NCI-H1417 treated with DMSO at 0.1 percent for 48 hours (cell line): ENCODE measurements around the gene ABLIM1.

ENCODE experiments used
- DNase-seq: peaks from one replicate; lab custom pipeline; 2025; lab: John Stamatoyannopoulos, UW

ABLIM1 gene

DNA sequence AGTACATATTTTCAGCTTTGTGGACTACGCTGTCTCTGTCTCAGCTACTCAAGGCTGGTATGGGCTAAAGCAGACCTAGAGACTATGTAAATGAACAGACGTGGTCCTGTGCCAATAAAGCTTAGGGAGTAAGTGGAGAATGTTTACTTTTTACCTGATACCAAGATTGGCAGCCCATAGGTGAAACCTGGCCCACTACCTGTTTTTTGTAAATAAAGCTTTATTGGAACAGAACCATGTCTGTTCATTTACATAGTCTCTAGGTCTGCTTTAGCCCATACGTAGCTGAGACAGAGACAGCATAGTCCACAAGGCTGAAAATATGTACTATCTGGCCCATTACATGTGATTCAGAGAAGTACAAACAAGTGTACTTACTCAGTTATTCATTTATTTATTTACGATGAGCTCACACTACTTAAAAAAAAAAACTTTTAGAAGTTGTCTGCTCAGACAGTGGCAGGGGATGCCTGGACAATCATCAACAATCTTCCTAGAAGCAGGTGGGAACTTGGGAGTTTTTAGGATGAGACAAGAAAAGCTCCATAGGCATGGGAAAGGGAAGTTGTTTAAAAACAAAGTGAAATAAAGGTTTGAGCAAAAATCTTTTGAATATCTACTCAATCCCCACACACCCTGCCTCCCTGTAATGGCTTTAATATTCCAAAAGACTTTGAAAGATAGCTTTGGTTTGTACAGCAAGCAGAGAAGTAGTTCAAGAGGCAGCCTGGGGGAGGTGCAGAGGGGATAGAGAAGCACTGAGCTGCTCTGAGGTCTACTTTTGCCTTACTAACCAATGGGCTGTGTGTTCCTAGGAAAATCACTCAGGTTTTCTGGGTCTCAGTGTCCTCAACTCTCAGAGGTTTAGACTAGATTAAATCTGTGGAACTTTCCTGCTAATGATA is 139.4 kb downstream of the ABLIM1 start:
- no peak for DNase-seq

DNA sequence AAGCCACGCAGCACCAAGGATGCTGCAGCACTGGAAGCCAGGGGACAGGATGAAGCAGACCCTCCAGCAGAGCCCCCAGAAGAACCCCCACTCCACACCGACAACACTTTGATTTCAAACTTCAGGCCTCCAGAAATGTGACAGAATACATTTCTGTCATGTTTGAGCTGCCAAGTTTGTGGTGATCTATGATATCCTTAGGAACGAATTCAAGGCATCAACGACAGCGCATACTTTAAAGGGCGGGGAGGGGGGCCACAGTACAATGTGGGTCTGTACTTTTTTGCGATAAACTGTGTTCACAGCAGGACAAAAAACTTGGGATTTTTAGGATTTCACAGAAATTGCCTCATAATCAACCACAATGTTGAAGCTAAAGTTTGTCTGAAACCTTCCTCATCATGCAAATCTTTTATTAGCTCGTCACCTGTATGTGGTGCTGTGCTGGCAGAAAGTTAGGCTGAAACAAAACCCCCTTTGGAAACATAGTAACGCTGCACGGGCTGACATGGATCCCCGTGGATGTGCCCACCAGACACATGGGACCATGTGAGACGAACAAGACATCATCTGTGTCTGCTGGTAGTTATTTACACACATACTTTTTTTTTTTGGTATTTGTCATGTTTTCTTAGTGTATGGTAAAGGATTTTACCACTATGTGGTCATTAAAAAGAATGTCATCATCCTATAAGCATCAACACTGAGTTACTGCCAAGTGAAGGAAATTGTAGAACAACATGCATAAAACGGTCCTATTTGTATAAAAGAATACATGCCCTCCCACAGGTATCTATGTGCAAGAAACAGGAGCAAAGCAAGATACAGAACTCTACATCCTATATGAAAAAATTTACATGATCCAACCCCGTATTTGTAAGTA is 140.5 kb downstream of the ABLIM1 start:
- no peak for DNase-seq

- no peak for DNase-seq
Measured at GRCh38 chr10:114516356-114516755, 141.7 kb downstream of the ABLIM1 start.

- DNase-seq: no peak
Measured at GRCh38 chr10:114515298-114515914, 142.7 kb downstream of the ABLIM1 start.

- DNase-seq: no peak
Measured at GRCh38 chr10:114513381-114513792, 144.7 kb downstream of the ABLIM1 start.

- no peak for DNase-seq
Measured at GRCh38 chr10:114511881-114512280, 146.2 kb downstream of the ABLIM1 start.

- DNase-seq: no peak
Measured at GRCh38 chr10:114508376-114508775, 149.7 kb downstream of the ABLIM1 start.

DNA sequence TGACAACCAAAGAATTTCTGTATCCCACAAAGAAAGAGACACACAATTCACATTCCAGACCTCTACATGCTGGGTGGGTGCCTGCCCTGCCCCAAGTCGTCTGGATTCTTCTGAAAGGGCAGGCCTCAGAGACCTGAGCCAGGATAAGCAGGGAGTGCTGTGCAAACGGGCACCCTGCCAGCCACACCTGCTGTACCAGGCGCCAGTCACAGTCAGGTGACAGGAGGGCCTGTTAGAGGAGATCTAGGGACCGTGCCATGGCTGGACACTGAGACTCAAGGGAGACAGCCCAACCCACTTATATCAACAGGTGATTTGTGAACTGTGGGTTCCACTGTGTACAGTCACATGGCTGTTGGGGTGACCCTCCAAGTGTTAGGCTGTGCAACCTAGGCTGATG is 150.6 kb downstream of the ABLIM1 start:
- DNase-seq: no peak

- DNase-seq: no peak
Measured at GRCh38 chr10:114506871-114507385, 151.1 kb downstream of the ABLIM1 start.

DNA sequence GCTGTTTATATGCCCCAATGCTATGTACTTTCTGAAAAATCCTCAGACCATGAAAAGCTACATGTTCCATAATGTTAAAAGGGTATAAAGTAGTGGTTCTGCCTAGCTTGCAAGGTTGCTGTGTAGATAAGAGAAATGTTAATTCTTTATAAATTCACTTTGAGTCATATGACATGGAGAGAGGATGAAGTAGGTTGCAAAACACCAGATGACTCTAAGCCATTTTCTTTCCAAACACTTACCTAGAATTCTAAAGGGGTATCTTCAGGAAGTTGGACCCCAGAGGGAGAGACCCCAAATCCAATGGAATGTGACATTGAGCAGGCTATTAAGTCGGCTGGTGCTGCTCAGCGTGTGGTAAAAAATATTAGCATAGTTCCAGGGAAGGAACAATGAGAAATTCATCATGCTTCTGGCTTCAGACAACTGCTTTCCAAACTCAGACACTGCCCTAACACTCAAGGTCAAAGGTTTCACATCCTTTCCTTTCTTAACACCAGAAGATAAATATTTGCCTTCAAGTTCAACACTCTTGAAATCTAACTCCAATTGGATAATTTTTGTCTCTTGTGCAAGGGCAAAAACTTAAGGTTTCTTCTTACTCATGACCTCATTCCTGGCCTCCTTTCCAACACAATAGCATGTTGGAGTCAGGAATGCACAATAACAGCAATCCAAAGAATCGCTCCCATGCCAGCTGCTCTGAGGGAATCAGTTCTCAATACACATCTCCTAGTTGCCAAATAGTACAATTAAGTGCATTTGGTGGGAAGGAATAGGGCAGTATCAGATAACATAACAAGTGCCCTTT is 153.1 kb downstream of the ABLIM1 start:
- DNase-seq: no peak

GRCh38 chr10:114502074-114502473 is 156.0 kb downstream of the ABLIM1 start:
- no peak for DNase-seq

- no peak for DNase-seq
Measured at GRCh38 chr10:114501650-114502049, 156.4 kb downstream of the ABLIM1 start.

- DNase-seq: no peak
Measured at GRCh38 chr10:114500643-114501042, 157.4 kb downstream of the ABLIM1 start.

DNA sequence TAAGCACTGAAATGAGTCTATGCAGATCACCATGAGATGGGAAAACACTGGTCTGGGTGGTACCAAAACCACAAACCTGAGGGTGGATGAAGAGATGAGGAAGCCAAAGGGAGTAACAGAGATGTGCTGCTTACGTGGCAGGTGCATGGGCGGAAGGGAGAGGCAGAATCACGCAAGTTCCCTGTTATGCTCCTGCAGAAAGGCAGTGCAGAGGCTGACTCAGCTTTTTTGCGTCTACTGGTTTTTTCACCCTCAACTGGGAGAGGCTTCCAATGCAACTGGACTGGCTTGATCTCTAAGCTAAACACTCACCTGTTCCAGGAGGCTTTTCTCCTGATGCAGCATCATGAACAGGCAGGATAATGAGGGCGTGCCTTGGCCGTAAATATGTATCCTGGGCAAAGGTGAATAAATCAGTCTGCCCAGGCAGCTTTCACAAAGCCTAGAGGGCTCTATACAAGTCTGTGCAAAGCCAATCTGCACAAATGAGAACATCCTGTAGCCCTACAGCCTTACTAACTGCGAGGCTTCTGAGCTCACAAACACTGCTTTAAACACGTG is 158.4 kb downstream of the ABLIM1 start:
- no peak for DNase-seq

DNA sequence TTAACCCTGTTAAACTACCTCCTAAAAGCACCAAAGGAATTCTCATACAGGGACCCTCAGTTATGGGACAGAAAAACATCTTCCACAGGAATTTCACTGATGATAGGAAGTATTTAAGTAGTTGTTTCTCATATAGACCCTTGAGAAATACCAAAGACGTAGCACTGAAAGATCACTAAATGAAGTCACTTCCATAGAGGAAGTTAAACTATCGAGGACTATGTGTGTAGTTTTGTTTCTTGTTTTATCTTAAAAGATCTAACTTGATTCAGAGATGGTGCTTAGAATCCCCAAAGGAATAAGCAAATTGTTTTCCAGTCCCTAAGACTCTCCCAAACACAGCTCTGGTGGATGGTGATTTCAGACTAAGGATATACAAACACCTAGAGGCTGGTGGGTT is 159.0 kb downstream of the ABLIM1 start:
- no peak for DNase-seq

GRCh38 chr10:114498413-114499111 is 159.5 kb downstream of the ABLIM1 start:
- DNase-seq: no peak

- DNase-seq: no peak
Measured at GRCh38 chr10:114495303-114495702, 162.8 kb downstream of the ABLIM1 start.

- DNase-seq: no peak
Measured at GRCh38 chr10:114492351-114493037, 165.6 kb downstream of the ABLIM1 start.

GRCh38 chr10:114491933-114492332 is 166.1 kb downstream of the ABLIM1 start:
- no peak for DNase-seq

DNA sequence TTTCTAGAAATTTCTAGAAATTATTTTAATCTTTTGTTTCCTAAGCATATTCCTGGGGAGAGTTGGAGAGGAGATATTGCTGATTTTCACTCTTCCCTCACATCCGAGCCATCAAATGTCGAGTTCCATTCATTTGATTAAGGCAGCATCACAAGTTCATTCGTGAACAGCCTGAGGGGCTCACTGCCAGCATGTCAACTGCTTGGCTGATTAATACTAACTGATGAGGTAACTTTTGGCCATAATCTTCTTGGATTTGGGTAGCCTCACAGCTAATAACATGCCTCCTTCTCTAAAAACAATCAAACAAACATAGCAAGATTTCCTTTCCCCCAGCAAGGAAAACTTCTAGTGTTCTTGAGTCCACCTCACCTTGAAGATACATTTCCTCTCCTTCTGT is 166.7 kb downstream of the ABLIM1 start:
- no peak for DNase-seq
